ENCODE data around the gene NR6A1. TPM values are rescaled to one million over a fixed set of nuclear protein-coding genes. Genes with fewer than 3 reads are reported as not detected.

Gene NR6A1
- total and polyA plus RNA-seq, 9 donors = 0.29 to 1.7 (median 1.00) TPM

DNA sequence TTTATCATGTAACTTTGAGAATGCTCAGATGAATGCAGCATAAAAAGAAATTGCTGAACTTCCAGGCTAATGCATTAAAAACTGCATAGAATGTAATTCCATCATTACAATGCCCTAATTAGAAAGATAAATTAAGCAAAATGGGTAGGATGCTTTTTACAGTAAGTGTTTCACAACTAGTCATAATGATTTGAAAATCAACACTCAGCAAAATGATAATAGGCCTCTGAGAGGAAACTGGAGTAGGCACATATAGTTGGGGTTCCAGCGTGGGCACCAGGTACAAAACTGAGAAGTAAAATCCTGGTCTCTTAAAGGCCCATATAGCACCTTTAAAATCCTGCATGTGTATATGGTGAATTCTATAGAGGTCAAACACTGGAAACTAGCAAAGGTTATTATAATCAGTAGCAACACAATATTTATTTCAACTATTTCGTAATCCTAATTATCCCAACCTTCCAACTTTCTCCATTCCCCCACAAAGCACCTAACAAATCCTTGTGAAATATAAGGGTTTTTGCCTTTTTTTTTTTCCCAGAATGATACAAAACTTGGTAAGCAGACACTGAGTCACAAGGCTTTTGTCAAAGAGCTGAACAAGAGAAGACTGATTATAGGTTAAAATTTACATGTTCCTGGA, 155.9 kb downstream of the NR6A1 start:
- intact Hi-C loops (cut with DNase I) = loop anchor here in 3 of 4 donors (5.0 to 10.0 kb wide), 3 partner anchors 97 to 240 kb away; partner anchors contain the start of gene WDR38 (in 1 of the 3)
- DNase-seq = no peak
- Histone ChIP-seq H3K27ac (no peak overlapping the region), H3K4me1 (ENCODE audit: insufficient read depth) (no peaks in the 10 kb centered on the region), H3K36me3 (no peaks in the 10 kb centered on the region), H3K9me3 (no peaks in the 10 kb centered on the region), H3K4me3 (no peak overlapping the region), H3K27me3 (no peaks in the 10 kb centered on the region)
- TF ChIP-seq POLR2A (IDR thresholded peaks at IDR 0.05) = no peak
- TF ChIP-seq CTCF (IDR thresholded peaks at IDR 0.05) = no peak
- no peak for TF ChIP-seq EP300 (IDR thresholded peaks at IDR 0.05)
- 88 to 94% (median 92%) methylated on average over 2 of the region's 2 CpGs for WGBS, 3 donors

DNA sequence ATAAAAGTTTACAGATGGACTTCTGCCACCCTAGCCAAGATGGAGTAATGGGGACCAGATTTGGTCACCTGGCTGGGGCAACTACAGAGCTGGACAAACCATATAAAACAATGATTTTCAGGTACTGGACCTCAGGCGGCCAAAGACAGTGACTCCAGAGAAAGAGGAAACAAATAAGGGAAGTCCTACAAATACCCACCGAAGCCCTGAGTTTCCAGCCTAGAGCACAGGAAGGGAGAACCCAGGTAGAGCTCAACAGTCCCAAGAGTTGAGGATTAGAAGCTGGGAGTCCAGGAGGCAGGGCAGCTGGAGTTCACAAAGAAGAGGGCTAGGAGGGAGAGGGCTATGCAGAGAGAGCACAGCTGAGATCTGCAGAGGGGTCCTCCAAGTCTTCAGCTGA, 157.3 kb downstream of the NR6A1 start:
- TF ChIP-seq POLR2A (IDR thresholded peaks at IDR 0.05) (no peak), CTCF (IDR thresholded peaks at IDR 0.05) (no peak), EP300 (IDR thresholded peaks at IDR 0.05) (no peak)
- DNase-seq = no peak
- no peaks in the 10 kb centered on the region for H3K9me3 ChIP-seq
- H3K4me1 ChIP-seq (ENCODE audit: insufficient read depth) = no peaks in the 10 kb centered on the region
- no peak overlapping the region for H3K27ac ChIP-seq
- no peaks in the 10 kb centered on the region for H3K36me3 ChIP-seq
- WGBS, 3 donors = 80 to 88% (median 88%) methylated on average over 2 of the region's 2 CpGs
- intact Hi-C loops (cut with DNase I) = loop anchor here in 2 of 4 donors (10.0 kb wide), 2 partner anchors 101 to 241 kb away; partner anchors contain the start of gene WDR38 (in 1 of the 2)
- no peaks in the 10 kb centered on the region for H3K27me3 ChIP-seq
- no peak overlapping the region for H3K4me3 ChIP-seq

DNA sequence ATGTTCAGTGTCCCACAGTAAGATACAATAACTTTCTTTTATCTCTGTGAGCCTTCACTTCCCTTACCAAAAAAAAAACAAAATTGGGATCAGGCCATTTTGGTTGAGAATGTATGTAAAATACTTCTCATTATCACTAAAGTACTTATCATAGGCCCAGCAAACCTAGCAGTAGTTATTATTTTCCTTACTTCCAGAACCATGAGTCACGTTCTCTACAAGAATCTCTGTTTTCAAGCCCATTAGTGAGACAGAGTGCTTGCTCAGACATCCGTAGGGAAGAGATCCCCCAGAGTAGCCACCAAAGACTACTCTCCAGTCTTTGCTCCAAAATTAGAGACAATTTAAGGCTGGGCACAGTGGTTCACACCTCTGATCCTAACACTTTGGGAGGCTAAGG, 160.0 kb downstream of the NR6A1 start:
- no peak overlapping the region for H3K27ac ChIP-seq
- intact Hi-C loops (cut with DNase I) = loop anchor here in 2 of 4 donors (10.0 kb wide), 2 partner anchors 104 to 244 kb away; partner anchors contain the start of gene WDR38 (in 1 of the 2)
- H3K9me3 ChIP-seq = no peaks in the 10 kb centered on the region
- TF ChIP-seq POLR2A (IDR thresholded peaks at IDR 0.05) = no peak
- no peak for TF ChIP-seq CTCF (IDR thresholded peaks at IDR 0.05)
- TF ChIP-seq EP300 (IDR thresholded peaks at IDR 0.05) = no peak
- H3K36me3 ChIP-seq = no peaks in the 10 kb centered on the region
- no peaks in the 10 kb centered on the region for H3K4me1 ChIP-seq (ENCODE audit: insufficient read depth)
- no peak overlapping the region for H3K4me3 ChIP-seq
- DNase-seq = no peak
- WGBS, 3 donors = 44 to 59% (median 58%) methylated on average over 2 of the region's 2 CpGs
- no peaks in the 10 kb centered on the region for H3K27me3 ChIP-seq

DNA sequence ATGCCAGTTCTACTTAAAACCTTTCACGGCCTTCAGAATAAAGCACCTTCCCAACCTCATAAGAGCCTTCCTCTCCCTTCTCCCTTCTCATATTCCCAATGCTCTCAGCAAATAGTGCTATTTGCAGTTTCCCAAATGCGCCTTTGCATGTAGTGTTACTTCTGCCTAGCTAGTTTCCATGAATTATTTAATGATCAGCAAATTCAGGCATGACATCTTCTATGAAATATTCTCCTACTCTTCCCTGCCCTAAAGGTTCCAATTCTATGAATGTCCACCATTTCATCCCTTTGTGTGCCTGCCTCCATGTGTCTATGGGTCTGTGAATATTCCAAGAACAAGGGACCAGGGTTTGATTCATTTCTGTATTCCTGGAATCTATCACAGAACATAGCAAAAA, 165.1 kb downstream of the NR6A1 start:
- TF ChIP-seq CTCF (IDR thresholded peaks at IDR 0.05) = no peak
- TF ChIP-seq POLR2A (IDR thresholded peaks at IDR 0.05) = no peak
- intact Hi-C loops (cut with DNase I) = loop anchor here in 1 of 4 donors (10.0 kb wide), 1 partner anchor 741 kb away; no protein-coding TSS in a partner anchor
- no peaks in the 10 kb centered on the region for H3K36me3 ChIP-seq
- H3K27me3 ChIP-seq = no peaks in the 10 kb centered on the region
- no peak overlapping the region for H3K4me3 ChIP-seq
- no peaks in the 10 kb centered on the region for H3K9me3 ChIP-seq
- no peak for DNase-seq
- WGBS, 3 donors = 90 to 96% (median 95%) methylated on average over 2 of the region's 2 CpGs
- H3K4me1 ChIP-seq (ENCODE audit: insufficient read depth) = no peaks in the 10 kb centered on the region
- no peak overlapping the region for H3K27ac ChIP-seq

Measured in ovary (tissue), 9 donors.